Stomach (tissue), 19 donors: ENCODE measurements around the gene WDR64. TPM values are rescaled to one million over a fixed set of nuclear protein-coding genes. Genes with fewer than 3 reads are reported as not detected.

Source experiments
- DNase-seq, 2 donors: peaks; one replicate each; pipeline versions ENCODE4 v3.0.0 to v3.0.0-alpha.2; 2013 to 2019
- H3K27ac ChIP-seq, 5 donors: fragments of 200-600 bp in 4 of 5; sonication (generic) in 4 of 5; one replicate each; pipeline ENCODE4 v1.5.1; 2013 to 2019; ENCODE audit warnings: mild to moderate bottlenecking in 1 of 5, moderate library complexity in 1 of 5
- H3K27me3 ChIP-seq, 3 donors: fragments of 200-600 bp; sonication (generic); one replicate each; pipeline ENCODE4 v1.5.1; 2017 to 2019; ENCODE audit warnings: mixed run types in 1 of 3
- H3K36me3 ChIP-seq, 4 donors: fragments of 200-600 bp; sonication (generic); 1 replicate in 3 of 4; 2 replicates in 1 of 4; pipeline ENCODE4 v1.5.1; 2016 to 2019
- H3K4me1 ChIP-seq, 4 donors: fragments of 200-600 bp; sonication (generic); one replicate each; pipeline ENCODE4 v1.5.1; 2016 to 2019
- H3K4me3 ChIP-seq, 4 donors: fragments of 200-600 bp; sonication (generic) in 3 of 4; one replicate each; pipeline ENCODE4 v1.5.1; 2016 to 2019; ENCODE audit warnings: mild to moderate bottlenecking in 1 of 4
- H3K9me3 ChIP-seq, 4 donors: fragments of 200-600 bp; sonication (generic); one replicate each; pipeline ENCODE4 v1.5.1; 2016 to 2019
- EP300 ChIP-seq: sonication (generic); formaldehyde crosslinking; IDR thresholded peaks from one replicate; pipeline ENCODE4 v1.6.1; 2017; ENCODE audit warnings: antibody characterized with exemption
- POLR2A ChIP-seq, 4 donors: fragments of 450-650 bp; IDR thresholded peaks; one replicate each; pipeline ENCODE4 v1.6.1; 2016; ENCODE audit warnings: antibody characterized with exemption in 4 of 4, control low read depth in 2 of 4, mild to moderate bottlenecking in 1 of 4, moderate library complexity in 1 of 4
- POLR2AphosphoS5 ChIP-seq, 3 donors: sonication (generic); formaldehyde crosslinking; IDR thresholded peaks; one replicate each; pipeline ENCODE4 v1.6.1; 2016; ENCODE audit warnings: antibody characterized with exemption in 3 of 3
- WGBS, 5 donors: extraction: QIAGEN DNeasy Blood & Tissue Kit in 3 of 5; methylation state at CpG; one replicate each; pipeline versions ENCODE4 v1.1.5 to v1.1.7; 2013 to 2018; 5-methylcytosine and 5-hydroxymethylcytosine counted together
- intact Hi-C: fragments of 100-400 bp; cut with DNase I; formaldehyde crosslinking; loops from one replicate; pipeline ENCODE4 v1.15.1; 2023; ENCODE audit warnings: low total_unique reads
- long read RNA-seq, 10 donors: transcript quantifications; one replicate each; lab custom pipeline, GENCODE V29; 2026
- polyA plus RNA-seq, 3 donors: library from polyadenylated mRNA; stranded (reverse); fragments of 200-250 nt; gene quantifications; one replicate each; pipeline ENCODE4 v1.2.3, GENCODE V29; 2013
- total RNA-seq, 5 donors: library from RNA; depleted of rRNA; stranded (reverse); fragments of >200 nt; gene quantifications; one replicate each; pipeline versions ENCODE4 v1.1.0 to v1.2.3, GENCODE V29; 2014 to 2016
- TF ChIP-seq, protein P1 (sequence below), 7 experiments: fragments of 450-650 bp in 4 of 7; fragments of 200-600 bp in 3 of 7; sonication (generic) in 3 of 7; IDR thresholded peaks; one replicate each; pipeline ENCODE4 v1.5.1; 2016 to 2019; ENCODE audit warnings: antibody characterized with exemption in 7 of 7, control low read depth in 2 of 7, mild to moderate bottlenecking in 1 of 7
- donor health status: healthy with polysubstance abuse.
- donor health status: Bipolar disorder and iron deficiency.
- donor health status: healthy.

Gene WDR64
- not detected for total RNA-seq
- polyA plus RNA-seq = under 1 TPM in 1 of 3 donors, not detected in 2; 0.61 TPM
- long read RNA-seq, donor 1 = 0 reads
- long read RNA-seq, donor 2 = 0 reads
- long read RNA-seq, donor 3 = 0 reads
- long read RNA-seq, donor 4 = 0 reads
- long read RNA-seq, donor 5 = 0 reads
- long read RNA-seq, donor 6 = 0 reads
- long read RNA-seq, donor 7 = 0 reads
- long read RNA-seq, donor 8 = 0 reads
- long read RNA-seq, donor 9 = 0 reads
- long read RNA-seq, donor 10 = 0 reads

DNA sequence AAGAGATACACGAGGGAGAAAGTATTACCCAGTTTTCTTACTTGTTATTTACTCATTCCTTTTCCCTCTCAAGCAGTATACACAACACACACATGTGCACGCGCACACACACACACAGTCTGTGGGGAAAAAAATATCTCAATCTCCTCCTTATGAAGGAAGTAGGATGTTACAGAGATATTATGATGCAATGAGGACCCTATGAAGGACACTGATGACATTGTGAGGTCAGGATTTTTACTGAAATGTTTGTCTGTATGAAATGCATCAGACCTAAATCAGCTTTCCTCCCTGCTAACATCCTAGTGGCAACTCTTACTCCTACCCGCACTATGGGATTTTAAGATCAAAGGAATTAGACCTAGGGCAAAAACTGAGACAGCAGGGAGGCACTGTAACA lies at the start of gene WDR64:
Gene WDR64 (plus strand): TSS at position 270 of the 400 bp plus-strand sequence. CDS start 204 bp downstream, outside the sequence.
- 83 to 86% (median 84%) methylated on average over 4 of the region's 4 CpGs for WGBS, 5 donors
- Histone ChIP-seq H3K27ac (no peak within 1 kb of the TSS), H3K9me3 (no peaks in the 10 kb centered on the region), H3K36me3 (no peaks in the 10 kb centered on the region), H3K4me1 (no peaks in the 10 kb centered on the region), H3K4me3 (no peak within 1 kb of the TSS), H3K27me3 (no peaks in the 10 kb centered on the region)
- DNase-seq = no peak
- intact Hi-C loops = no loop called here
- TF ChIP-seq POLR2A (IDR thresholded peaks at IDR 0.05) (no peak), EP300 (no peak), POLR2AphosphoS5 (IDR thresholded peaks at IDR 0.05) (no peak)
- TF ChIP-seq, protein P1, sequence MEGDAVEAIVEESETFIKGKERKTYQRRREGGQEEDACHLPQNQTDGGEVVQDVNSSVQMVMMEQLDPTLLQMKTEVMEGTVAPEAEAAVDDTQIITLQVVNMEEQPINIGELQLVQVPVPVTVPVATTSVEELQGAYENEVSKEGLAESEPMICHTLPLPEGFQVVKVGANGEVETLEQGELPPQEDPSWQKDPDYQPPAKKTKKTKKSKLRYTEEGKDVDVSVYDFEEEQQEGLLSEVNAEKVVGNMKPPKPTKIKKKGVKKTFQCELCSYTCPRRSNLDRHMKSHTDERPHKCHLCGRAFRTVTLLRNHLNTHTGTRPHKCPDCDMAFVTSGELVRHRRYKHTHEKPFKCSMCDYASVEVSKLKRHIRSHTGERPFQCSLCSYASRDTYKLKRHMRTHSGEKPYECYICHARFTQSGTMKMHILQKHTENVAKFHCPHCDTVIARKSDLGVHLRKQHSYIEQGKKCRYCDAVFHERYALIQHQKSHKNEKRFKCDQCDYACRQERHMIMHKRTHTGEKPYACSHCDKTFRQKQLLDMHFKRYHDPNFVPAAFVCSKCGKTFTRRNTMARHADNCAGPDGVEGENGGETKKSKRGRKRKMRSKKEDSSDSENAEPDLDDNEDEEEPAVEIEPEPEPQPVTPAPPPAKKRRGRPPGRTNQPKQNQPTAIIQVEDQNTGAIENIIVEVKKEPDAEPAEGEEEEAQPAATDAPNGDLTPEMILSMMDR (IDR thresholded peaks at IDR 0.05) = no peak

DNA sequence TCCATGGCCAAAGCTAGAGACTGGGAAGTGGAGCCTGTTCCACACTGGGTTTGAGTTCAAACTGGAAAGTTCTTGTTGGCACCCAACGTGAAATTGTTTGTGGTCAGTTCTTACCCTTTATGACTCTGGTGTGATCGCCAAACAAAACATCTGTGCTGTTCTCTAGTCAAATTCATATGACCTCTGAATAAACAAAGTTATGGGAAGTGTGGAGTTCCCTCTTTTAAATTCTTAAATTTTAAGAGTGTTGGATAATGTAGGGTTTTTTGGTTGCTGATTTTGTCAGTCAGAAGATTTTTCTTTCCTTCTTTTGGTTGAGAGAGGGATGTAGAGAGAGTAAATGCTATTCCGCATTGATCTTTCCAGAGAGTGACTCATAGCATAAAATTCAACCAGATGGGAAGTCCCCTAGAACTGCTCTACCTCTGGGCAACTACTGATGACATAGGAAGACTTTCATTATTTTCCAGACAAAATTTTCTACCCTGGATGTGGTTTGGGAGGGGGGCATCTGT lies 48.3 kb upstream of the WDR64 start:
- H3K27me3 ChIP-seq = no peaks in the 10 kb centered on the region
- H3K9me3 ChIP-seq = no peaks in the 10 kb centered on the region
- intact Hi-C loops = loop anchor here (10.0 kb wide), 2 partner anchors 231 to 401 kb away; no protein-coding TSS in a partner anchor
- no peak for TF ChIP-seq POLR2A (IDR thresholded peaks at IDR 0.05)
- no peak for TF ChIP-seq EP300
- H3K27ac ChIP-seq = no peak overlapping the region
- no peaks in the 10 kb centered on the region for H3K4me1 ChIP-seq
- DNase-seq = no peak
- H3K4me3 ChIP-seq = no peak overlapping the region
- 63 to 81% (median 74%) methylated on average over 3 of the region's 3 CpGs for WGBS, 5 donors
- no peaks in the 10 kb centered on the region for H3K36me3 ChIP-seq

DNA sequence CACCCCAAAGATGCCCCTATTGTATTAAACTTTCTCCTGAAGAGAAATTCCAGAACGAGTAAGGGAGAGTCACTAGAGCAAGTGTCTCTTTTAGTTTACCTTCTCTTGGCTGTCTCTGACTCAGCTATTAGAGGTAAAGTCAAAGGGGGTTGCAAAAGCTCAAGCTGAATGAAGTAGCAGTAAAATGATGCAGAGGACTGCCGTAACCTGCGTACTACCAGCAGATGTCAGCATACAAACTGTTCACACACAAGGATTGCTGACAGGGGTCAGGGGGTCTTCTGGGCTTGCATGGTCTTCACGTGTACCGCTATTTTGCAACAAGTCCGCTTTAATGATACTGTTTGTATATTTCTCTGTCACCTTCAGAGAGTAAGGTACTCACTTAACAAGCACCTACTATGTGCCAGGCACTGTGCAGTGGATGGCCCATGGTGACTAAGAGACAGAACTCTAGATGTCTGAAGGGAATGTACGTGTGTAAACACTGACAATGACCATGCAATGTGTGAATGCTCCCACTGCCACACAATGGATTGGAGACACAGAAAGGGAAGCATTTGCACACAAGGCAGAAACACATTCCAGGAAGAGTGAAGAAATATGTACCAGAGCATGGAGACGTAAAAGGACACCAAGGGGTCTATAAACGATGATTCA lies 46.8 kb upstream of the WDR64 start:
- H3K36me3 ChIP-seq = no peaks in the 10 kb centered on the region
- intact Hi-C loops = loop anchor here (10.0 kb wide), 2 partner anchors 230 to 400 kb away; no protein-coding TSS in a partner anchor
- peak in 1 of 2 donors; percentile 20 for DNase-seq
- H3K27ac ChIP-seq = no peak overlapping the region
- no peak overlapping the region for H3K4me3 ChIP-seq
- no peaks in the 10 kb centered on the region for H3K27me3 ChIP-seq
- WGBS, 5 donors = 69 to 81% (median 78%) methylated on average over 9 of the region's 9 CpGs
- peaks cover 0 to 6% (median 5%) of the 10 kb centered on the region in 4 donors for H3K4me1 ChIP-seq
- H3K9me3 ChIP-seq = no peaks in the 10 kb centered on the region
- no peak for TF ChIP-seq POLR2AphosphoS5 (IDR thresholded peaks at IDR 0.05)
- TF ChIP-seq, protein P1 (IDR thresholded peaks at IDR 0.05) = no peak
- no peak for TF ChIP-seq EP300
- TF ChIP-seq POLR2A (IDR thresholded peaks at IDR 0.05) = no peak

DNA sequence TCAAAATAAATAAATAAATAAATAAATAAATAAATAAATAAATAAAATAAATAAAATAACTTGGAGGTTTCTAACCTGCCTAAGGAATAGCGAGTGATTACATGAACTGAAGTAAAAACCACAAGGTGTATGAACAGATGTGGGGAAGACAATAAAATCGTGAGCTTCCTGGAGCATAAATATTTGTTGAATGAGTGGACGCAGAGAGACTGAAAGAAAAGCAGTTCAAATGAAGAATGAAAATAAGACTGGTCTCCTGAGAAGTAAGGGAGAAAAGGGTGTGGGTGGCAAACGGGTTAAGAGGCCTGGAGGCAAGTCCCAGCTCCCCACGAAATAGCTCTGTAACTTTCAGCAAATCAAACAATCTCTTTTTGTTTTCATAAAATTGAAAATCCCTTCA lies 45.5 kb upstream of the WDR64 start:
- intact Hi-C loops = loop anchor here (10.0 kb wide), 2 partner anchors 228 to 398 kb away; no protein-coding TSS in a partner anchor
- no peaks in the 10 kb centered on the region for H3K9me3 ChIP-seq

More for the DNA sequence above, 45.5 kb upstream of the WDR64 start:
- no peaks in the 10 kb centered on the region for H3K36me3 ChIP-seq
- no peak overlapping the region for H3K4me3 ChIP-seq
- WGBS, 5 donors = 63 to 79% (median 77%) methylated on average over 5 of the region's 5 CpGs
- no peaks in the 10 kb centered on the region for H3K27me3 ChIP-seq
- H3K4me1 ChIP-seq = peaks cover 0 to 19% (median 12%) of the 10 kb centered on the region in 4 donors
- H3K27ac ChIP-seq = no peak overlapping the region
- no peak for DNase-seq
- TF ChIP-seq POLR2A (IDR thresholded peaks at IDR 0.05) (no peak), EP300 (no peak)
- TF ChIP-seq, protein P1 (IDR thresholded peaks at IDR 0.05) = no peak
